NCI-H1417 (cell line): ENCODE data around the gene THOC7.

Experiments used
- DNase-seq, 3 experiments: peaks; one replicate each; lab custom pipeline; 2025; lab: John Stamatoyannopoulos, UW

THOC7 gene

DNA sequence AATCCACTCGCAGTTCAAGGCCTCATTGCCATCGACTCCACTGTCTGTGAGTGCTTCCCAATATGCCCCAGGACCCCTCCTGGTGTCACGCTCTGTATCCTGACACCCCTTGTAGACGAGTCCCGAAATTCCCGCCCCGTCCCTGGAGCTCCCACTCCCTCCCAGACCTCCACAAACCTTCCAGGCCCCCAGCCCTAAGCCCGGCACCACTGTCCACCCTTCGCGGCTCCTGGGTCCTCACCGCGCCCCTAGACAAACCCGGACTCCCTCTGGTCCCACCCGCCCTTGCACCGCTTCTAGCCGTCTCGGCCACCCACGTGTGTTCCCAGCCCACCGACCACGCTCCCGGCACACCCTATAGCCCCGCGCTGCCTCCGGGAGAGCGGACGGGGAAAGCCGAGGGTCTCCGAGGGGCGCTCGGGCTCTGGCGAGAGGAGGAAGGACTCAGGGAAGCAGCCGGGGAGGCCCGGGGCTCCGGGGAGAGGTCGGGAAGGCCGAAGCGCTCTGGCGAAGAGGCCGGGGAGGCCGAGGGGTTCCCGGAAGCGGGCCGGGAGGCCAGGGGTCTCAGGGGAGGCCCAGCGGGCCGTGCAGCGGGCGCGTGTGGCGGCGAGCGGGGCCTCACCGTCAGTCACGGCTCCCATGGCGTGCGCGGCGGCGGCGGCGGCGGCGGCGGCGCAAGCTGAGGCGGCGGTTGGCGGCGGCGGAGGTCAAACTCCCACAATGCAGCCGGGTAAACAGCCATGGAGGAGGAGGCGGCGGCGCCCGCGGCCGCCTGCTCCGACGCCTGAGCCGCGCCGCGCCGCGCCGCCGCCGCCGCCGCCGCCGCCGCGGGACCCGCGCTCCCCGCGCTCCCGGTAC, at the start of gene THOC7, which contains the start of gene ATXN7:
THOC7 (minus strand) TSS at position 656 of the 858 bp plus-strand sequence; CDS start at position 641, 15 bp downstream.
ATXN7 (plus strand) TSS at position 718 of the 858 bp plus-strand sequence. CDS start 48,732 bp downstream, outside the sequence.
- DNase-seq: peak; percentile 42 to 82 (median 78)

DNA sequence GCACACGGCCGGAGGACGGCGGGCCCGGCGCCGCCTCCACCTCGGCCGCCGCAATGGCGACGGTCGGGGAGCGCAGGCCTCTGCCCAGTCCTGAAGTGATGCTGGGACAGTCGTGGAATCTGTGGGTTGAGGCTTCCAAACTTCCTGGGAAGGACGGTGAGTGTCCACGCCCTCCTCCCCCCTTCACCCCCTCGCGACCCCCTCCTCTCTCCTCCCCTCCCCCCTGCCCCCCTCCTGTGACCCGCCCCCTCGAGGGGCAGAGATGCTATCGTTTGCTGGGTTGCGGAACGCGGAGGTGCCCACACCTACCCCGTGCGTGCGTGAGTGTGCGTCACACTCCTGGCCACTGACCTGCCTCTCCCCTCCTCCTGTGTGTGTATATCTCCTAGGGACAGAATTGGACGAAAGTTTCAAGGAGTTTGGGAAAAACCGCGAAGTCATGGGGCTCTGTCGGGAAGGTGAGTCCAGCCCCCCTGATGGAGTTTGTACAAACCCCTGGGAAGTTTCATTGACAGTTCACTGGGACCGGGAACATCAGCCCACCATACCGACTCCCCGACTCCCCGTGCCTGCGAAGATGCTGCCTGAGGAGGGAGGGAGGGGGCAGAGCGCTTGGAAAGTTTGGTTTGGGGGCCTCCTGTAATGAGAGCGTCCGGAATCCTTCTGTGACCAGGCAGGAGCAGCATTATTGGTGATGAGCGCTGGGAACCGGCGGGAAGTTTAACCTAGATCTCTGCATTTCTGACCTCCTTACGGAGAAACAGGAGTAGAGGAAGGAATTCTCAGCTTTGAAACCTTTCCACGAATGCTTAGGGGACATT, 49.4 kb upstream of the THOC7 start:
- DNase-seq: peak in 2 of 3 experiments; percentile 49 to 62

DNA sequence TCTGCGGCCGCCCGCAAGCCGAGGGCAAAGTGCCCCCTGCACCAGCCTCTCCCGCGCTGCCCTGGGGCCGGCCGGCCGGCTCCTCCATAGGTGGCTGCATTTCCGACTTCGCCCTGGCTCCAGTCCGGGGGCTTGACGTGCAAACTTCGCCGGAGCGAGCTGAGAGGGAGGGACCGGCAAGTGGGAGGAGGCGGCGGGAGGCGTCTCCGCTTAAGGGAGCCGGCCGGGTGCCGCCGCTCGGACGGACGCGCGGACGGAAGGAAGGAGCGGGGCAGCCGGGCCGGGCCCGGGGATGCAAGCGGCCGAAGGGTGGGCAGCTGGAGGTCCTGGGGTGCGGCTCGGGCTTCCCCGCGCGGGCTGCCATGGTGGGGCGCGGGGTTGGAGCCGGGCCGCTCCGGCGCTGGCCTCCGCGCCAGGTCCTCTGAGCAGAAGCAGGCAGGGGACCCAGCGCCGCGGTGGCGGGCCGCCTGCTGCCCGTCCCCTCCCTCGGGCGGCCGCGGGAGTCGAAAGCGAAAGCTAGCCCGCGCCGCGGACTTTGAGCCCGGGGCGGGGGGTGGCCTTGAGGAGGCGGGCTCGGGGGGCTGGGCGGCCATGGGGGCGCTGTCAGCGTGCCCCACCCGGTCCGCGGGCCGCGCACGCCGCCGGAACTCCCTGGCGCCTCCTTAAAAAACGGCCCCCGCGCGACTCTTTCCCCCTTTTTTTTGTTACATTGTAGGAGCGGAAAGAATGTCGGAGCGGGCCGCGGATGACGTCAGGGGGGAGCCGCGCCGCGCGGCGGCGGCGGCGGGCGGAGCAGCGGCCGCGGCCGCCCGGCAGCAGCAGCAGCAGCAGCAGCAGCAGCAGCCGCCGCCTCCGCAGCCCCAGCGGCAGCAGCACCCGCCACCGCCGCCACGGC, 48.5 kb upstream of the THOC7 start, which contains the start of gene SCAANT1:
SCAANT1 (minus strand) TSS at position 511 of the 895 bp plus-strand sequence.
- DNase-seq: peak; percentile 68 to 85 (median 78)

DNA sequence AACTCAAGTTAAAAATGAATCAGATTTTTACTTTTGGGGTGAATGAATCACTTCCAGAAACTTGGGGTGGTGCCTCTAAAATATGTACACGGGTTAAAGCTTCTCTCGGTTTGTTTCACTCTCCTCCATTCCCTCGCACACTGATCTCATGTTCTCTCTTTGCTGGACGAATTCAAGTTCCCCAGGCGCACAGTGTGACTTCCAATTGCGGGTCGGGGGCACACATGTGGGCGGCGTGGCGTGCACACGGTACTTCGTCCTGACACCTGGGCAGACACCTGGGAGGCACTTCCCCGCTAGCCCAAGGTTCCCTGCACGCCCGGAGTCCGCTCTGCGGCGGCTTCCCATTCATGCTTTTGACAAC, 47.9 kb upstream of the THOC7 start:
- no peak for DNase-seq

DNA sequence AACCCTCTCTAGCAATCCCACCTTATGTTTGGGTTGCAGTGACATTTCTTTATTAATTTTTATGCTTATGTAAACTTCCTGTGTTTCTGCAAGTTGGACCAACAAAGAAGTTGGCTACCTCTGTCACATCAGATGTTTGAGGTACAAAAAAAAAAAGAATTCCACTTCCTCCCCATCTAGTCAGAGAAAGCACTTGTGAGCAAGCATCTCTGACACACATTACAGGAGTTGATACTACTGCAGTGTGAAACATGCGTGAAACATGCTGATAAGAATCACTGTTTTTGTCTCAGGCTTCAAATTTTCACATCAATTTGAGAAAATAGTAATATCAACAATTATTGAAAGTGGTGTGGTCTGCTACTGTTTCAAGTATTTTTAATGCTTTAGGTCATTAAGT, 47.3 kb upstream of the THOC7 start:
- DNase-seq: no peak

DNA sequence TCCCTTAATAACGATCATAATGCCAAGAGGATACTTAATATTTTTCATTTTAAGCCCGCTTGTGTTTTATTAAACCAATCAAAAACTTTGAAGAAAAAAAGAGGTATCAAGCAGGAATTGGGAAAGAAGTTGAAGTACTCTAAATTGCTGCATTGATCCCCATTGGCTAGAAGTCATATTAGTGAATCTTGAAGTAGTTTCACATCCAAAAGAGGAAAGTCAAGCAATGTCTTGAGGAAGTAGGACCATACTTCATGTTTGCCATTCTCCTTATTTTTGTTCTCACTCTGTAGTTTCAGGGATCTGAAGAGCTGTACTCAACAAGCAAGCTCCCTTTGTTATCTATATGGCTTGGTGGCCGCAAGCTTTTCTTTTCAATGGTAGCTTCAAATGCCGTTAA, 46.4 kb upstream of the THOC7 start:
- DNase-seq: no peak

DNA sequence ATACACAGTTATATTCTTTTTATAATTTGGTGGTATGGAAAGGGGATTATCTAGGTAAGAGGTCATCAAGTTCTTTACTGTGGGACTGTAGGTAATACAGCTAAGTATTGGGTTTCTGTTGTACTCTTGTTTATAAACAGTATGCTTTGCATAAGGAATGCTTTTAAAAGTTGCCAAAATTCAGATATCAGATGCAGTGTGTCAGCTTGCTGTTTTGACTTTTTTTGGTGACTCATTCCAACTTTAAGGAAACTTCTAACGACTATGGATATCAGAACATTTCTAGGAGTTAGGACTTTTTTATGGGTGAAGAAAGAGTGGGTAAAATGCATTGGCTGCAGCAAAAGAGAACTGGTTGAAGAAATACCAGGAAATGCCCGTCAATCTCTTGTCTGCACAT, 45.8 kb upstream of the THOC7 start:
- no peak for DNase-seq

DNA sequence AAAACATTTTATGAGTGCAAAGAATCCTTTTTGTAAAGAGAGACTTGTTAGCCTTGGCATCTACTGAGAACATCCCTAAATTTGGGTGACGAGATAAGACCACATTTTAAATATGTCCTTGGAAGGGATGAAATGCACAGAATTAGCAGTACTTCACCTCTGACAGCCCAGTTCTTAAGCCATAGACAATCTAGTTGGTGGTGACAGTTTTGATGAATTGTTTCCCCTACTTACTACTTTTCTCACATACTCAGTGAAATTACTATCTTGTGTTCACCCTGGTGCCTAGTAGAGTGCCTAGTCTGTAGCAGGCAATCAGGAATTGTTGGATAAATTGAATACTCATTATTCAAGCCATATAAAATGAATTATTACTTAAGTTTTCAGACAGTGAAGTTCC, 45.2 kb upstream of the THOC7 start:
- DNase-seq: no peak

DNA sequence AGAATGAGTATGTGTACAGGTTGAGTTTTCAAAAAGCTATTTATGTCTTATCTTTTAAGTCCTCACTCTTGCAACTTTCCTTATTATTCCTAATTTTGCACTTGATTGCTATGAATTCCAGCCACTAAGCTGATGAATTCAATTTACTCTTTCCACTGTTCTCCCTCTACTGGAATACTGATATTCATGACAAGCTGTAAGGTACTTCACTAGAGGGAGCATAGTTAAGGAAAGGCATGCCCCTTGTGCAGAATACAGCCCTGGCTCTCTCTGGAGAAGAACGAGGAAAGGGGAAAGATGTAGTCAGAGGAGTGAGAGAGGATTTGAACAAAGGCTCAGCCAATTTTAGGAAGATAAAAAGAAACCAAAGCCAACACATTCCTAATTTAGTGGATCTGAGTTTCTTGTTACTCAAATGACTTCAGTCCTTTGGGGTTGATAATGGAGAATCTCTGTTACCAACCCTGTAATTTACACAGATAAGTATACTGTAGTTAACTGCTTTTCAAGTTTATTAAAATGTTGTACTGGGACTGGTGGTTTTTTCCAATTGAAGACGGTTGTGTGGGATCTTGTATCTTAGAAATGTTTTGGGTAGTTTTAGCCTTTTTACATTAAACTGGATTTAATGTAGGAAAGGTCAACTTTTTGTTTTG, 44.6 kb upstream of the THOC7 start:
- no peak for DNase-seq

DNA sequence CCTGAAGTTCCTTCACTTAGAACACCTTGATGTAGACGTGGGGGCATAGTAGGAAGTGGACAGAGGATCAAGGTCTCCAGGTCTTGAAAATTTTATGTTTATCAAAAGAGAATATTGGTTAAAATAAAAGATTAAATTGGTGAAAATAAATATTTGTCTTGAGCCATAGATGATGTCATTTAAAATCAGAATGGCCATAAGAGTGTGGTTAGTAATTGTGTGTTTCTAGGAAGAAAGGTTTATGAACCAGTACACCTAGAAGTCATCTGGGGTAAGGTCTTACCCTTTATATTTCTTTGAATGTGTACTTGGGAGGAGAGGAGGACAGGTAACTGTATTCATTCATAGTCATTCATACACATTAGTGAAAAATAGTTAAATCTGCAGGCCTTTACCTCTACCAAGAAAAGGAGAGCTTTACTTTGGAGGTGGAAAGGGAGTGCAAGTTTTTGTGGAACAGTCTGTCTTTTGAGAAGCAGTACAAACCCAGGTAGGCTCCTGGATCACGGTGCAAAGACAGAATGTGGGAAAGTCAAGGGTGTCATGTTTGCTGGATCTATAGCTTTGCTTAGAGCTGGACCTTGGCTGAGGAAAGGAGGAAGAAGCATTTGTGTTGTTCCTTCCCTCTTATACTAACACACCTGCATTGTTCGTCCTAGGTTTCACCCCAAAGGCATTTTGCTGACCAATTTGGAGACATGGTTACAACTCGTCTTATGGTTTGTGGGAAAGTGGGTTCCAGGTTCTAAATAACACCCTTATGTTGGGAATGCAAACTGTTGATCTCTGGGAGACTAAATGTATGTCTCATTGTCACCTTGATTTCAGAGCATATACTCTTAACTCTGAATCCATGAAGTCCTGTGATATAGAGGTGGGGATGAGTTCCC, 42.4 kb upstream of the THOC7 start:
- DNase-seq: no peak

DNA sequence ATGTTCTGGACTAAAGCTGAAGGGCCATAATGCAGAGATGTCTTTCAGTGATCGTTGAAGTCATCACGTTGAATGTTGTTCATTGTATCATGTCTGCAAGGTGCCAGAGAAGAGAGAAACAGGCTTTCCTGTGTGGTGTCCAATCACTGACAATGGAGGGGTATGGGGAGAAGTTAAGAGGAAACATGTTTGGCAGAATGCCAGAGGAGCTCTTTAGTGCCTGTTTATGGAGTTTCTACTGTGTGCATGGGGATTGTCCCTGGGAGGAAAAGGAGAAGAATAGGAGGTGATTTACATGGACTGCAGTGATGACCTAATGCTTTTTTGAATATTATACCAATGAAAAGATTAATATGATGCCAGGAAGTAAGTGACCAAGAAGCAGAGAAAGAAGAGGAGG, 36.9 kb upstream of the THOC7 start:
- DNase-seq: peak; percentile 40 to 75 (median 45)

DNA sequence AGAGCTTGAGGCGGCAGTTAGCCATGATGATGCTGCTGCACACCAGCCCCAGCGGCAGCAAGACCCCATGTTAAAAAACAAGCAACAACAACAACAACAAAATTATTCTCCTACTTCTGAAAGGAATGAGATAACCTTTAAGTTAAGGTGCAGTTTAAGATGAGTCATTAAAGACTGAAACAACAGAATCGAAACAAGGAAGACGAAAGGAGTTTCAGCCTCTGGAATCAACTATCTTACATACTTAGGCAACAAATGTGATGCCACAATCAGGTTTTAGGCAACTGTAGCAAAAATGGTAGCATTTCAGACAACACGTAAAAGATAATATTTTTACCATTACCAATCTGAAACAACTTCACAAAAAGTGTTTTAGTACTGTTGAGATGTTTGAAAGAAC, 36.4 kb upstream of the THOC7 start:
- no peak for DNase-seq

DNA sequence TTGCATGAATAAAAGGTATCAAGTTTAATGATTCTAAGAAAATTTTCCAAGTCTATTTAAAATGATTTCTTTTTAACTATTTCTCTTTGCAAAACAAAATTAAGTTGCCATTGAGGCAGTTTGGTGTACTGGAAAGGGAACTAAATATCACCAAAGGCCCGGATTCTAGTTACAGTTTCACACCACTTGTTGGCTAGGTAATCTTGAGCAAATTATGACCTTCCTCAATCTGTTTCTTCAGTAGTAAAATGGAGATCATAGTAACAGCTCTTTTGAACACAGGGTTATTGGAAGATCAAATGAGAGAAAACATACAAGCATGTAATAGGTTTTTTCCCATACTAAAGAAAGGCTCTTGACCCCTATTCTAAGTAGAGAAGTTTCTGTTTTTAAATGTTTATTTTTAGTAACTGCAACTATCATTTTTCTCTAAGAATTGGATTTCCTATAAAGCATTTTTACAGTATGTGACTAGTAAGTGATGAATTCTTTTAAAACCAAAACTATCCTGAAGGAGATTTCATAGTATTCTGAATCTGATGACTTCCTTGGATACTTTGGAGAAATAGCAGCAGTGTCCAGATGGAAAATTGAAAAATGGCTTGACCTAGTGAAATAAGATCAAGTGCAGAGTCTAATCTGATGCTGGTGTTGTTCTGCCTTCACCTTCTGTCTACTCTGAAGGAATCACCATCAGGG, 32.9 kb upstream of the THOC7 start:
- DNase-seq: no peak

DNA sequence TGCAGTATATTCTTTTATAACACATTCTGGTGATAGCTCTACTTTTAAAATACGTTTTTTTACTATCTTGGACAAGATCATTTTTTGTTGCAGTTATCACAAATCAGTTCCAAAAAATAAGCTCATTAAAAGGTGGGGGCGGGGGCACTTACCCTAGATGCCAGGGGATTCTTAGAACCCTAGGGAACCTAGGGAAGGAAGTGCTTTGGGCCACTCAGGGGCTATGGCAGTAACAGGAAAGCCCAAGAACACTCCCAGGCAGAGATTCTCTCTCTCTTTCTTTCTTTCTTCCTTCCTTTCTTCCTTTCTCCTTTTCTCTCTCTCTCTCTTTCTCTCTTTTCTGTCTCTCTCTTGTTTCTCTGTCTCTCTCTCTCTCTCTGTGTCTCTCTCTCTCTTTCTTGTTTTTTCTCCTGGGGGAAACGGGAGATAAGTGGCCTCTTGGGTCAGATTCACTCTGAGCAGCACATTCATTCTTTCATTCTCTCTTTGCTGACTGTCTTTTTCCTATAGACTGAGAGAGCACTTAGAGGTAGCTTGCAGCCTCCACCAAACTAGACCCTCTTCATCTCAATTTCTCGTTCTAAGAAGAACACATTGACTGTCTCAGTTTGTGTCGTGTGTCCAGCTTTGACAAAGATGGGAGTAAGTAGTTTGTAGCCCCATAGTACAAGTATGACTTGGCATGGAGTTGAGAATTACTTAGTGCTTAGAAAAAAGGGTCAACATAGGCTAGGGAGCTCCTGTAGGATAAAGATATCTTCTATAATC, 32.0 kb upstream of the THOC7 start:
- DNase-seq: no peak

DNA sequence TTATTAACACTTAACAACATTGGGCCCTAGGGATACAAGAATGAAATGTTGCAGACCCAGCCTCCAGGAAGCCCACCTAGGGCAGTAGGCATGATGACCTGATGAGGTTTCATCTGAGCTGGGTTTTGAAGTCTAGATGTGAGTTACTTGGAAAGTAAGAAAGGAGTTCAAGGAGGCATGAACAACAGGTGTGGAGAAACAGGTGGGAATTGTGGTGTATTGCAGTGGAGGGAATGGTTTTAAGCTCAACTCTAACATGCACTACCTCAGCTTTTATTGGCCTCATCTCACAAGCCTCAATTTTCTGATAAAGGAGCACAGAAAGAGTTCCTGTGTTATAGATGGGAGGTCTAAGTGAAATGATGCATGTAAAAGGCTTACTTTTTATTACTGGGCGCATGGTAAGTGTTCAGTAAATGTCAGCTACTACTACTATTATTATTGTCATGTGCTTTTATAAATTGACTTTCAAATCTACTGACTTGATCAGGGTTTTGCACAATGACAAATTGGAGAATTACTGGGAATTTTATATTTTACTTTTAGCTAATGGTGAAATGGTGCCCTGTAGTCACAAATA, 29.3 kb upstream of the THOC7 start:
- no peak for DNase-seq

DNA sequence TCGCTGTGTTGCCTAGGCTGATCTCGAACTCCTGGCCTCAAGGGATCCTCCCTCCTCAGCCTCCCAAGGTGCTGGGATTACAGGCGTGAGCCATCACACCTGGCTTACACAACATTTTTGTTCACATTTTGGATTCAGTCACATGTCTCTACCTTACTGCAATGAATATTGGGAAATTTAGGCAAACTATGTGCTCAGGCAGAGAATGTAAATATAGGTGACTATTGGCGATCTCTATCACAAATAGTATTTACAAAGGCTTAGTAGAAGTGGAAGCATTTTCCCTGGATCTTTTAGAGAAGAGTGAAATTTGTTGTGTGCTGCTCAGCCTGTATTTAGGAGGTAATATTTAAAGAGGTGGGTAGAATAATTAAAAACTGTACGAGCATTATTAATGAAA, 27.9 kb upstream of the THOC7 start:
- no peak for DNase-seq

DNA sequence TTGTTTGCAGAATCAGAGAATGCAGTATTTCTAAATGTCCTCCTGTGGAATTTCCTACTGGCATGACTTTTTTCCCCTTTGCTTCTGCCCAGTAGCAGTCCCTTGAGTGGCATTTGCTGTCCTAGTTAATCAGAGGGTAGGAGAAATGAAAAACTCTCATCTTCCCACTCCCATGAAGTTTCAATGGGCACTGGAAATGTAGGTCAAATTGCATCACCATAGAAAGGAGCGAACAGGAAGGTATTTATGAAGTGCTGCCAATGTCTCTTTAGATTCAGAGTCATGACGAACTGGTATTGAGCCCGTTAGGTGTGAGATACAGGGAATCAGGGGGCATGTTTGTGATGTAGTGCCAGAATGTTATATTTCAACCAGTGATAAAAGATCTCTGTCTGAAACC, 23.3 kb upstream of the THOC7 start:
- peak in 1 of 3 experiments; percentile 43 for DNase-seq

DNA sequence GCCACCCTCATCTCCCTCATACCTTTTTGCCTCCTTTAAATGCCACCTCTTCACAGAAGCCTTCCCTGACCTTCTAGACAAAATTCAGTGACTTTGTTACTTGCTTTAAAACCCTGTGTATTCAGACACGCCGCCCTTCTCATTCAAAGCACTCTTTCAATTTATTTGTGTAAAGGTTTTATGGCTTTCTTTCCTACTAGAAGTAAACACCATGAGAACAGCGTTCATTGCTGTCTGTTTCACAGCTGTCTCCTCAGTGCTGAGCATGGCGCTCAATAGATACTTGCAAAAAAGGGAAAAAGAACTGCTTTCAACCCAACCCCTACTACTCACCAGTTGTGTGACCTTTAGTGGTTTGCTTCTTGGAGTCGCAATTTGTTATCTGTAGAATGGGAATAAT, 17.0 kb upstream of the THOC7 start:
- no peak for DNase-seq
